Neural progenitor cell (in vitro differentiated cells): ENCODE measurements around the gene ZNF746.

ENCODE experiments used
- EZH2 ChIP-seq: fragments of 200-600 bp; sonication (generic); IDR thresholded peaks from 2 replicates; pipeline ENCODE4 v1.6.1; 2017; ENCODE audit warnings: antibody characterized with exemption, mild to moderate bottlenecking, moderate library complexity
- TF ChIP-seq, protein P1 (sequence below): fragments of 200-600 bp; sonication (generic); IDR thresholded peaks from 2 replicates; pipeline ENCODE4 v1.5.1; 2017; ENCODE audit warnings: antibody characterized with exemption, mild to moderate bottlenecking

DNA sequence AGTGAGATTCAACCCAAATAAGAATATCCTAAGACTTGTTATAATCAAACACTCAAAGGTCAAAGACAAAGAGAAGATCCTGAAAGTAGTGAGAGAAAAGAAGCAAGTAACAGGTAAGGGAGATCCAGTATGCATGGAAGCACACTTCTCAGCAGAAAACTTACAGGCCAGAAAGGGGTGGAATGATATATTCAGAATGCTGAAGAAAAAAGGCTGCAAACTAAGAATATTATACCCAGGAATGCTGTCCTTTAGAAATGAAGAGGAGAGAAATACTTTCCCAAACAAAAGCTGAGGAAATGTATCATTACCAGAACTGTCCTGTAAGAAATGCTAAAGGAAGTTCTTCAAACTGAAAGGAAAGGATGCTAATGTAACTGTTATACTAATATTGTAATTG lies 12.6 kb upstream of the ZNF746 start:
- TF ChIP-seq, protein P1, sequence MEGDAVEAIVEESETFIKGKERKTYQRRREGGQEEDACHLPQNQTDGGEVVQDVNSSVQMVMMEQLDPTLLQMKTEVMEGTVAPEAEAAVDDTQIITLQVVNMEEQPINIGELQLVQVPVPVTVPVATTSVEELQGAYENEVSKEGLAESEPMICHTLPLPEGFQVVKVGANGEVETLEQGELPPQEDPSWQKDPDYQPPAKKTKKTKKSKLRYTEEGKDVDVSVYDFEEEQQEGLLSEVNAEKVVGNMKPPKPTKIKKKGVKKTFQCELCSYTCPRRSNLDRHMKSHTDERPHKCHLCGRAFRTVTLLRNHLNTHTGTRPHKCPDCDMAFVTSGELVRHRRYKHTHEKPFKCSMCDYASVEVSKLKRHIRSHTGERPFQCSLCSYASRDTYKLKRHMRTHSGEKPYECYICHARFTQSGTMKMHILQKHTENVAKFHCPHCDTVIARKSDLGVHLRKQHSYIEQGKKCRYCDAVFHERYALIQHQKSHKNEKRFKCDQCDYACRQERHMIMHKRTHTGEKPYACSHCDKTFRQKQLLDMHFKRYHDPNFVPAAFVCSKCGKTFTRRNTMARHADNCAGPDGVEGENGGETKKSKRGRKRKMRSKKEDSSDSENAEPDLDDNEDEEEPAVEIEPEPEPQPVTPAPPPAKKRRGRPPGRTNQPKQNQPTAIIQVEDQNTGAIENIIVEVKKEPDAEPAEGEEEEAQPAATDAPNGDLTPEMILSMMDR = no peak
- TF ChIP-seq EZH2 = no peak
